Uterus (tissue), 2 donors: ENCODE data around the gene SRGAP1.

Experiments
- POLR2A ChIP-seq, 2 donors: fragments of 450-650 bp; IDR thresholded peaks; one replicate each; pipeline ENCODE4 v1.6.1; 2016; ENCODE audit warnings: antibody characterized with exemption in 2 of 2, mild to moderate bottlenecking in 1 of 2, moderate library complexity in 1 of 2
- TF ChIP-seq, protein P1 (sequence below), 4 experiments: fragments of 200-600 bp in 2 of 4; fragments of 450-650 bp in 2 of 4; sonication (generic) in 2 of 4; IDR thresholded peaks; one replicate each; pipeline ENCODE4 v1.5.1; 2016 to 2019; ENCODE audit warnings: antibody characterized with exemption in 4 of 4, mild to moderate bottlenecking in 2 of 4, moderate library complexity in 1 of 4

DNA sequence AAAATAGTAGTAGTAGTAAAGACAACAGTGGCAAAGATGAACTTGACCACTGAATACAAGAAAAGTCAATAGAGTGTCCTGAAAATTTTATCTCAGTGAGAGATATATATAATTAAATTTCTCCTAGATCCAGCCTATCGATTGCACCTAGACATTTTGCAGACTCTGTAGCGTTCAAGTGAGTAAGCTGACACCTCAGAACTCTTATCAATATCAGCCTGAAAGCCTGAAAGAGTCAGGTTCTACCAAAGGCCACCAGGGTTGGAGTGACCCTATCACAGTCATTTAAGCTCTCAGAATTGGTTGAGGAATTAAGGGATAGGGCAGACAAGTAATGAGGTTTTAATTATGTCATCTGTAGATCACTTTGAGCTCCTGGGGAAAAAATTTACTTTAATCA lies 174.6 kb downstream of the SRGAP1 start:
- TF ChIP-seq, protein P1, sequence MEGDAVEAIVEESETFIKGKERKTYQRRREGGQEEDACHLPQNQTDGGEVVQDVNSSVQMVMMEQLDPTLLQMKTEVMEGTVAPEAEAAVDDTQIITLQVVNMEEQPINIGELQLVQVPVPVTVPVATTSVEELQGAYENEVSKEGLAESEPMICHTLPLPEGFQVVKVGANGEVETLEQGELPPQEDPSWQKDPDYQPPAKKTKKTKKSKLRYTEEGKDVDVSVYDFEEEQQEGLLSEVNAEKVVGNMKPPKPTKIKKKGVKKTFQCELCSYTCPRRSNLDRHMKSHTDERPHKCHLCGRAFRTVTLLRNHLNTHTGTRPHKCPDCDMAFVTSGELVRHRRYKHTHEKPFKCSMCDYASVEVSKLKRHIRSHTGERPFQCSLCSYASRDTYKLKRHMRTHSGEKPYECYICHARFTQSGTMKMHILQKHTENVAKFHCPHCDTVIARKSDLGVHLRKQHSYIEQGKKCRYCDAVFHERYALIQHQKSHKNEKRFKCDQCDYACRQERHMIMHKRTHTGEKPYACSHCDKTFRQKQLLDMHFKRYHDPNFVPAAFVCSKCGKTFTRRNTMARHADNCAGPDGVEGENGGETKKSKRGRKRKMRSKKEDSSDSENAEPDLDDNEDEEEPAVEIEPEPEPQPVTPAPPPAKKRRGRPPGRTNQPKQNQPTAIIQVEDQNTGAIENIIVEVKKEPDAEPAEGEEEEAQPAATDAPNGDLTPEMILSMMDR (IDR thresholded peaks at IDR 0.05) = no peak
- no peak for TF ChIP-seq POLR2A (IDR thresholded peaks at IDR 0.05)
